Osteoblast (primary cell): ENCODE measurements around the gene CHST11. TPM values are rescaled to one million over a fixed set of nuclear protein-coding genes. Genes with fewer than 3 reads are reported as not detected.

Experiments
- DNase-seq: peaks from one replicate; pipeline ENCODE4 v3.0.0; 2011; ENCODE audit warnings: low spot score, mixed read lengths; ENCODE audit not compliant: insufficient read length; ENCODE audit errors: missing footprints
- H2AFZ ChIP-seq: 2 replicates; pipeline ENCODE4 v1.6.0; 2011; ENCODE audit warnings: mild to moderate bottlenecking, low read length
- H3K27ac ChIP-seq: 2 replicates; pipeline ENCODE4 v1.5.1; 2011; ENCODE audit warnings: mild to moderate bottlenecking, low read depth, low read length, moderate library complexity
- H3K27me3 ChIP-seq: 2 replicates; pipeline ENCODE4 v1.6.0; 2012; ENCODE audit warnings: mild to moderate bottlenecking, control low read depth, inconsistent platforms, low read length, moderate library complexity; ENCODE audit not compliant: insufficient read depth
- H3K36me3 ChIP-seq: 2 replicates; pipeline ENCODE4 v1.5.1; 2011; ENCODE audit warnings: mild to moderate bottlenecking, low read length, control low read depth, moderate library complexity; ENCODE audit not compliant: insufficient read depth
- H3K4me1 ChIP-seq: 2 replicates; pipeline ENCODE4 v1.5.1; 2011; ENCODE audit warnings: mild to moderate bottlenecking, low read length, control low read depth, moderate library complexity; ENCODE audit not compliant: insufficient read depth
- H3K4me2 ChIP-seq: 2 replicates; pipeline ENCODE4 v1.6.0; 2011; ENCODE audit warnings: mild to moderate bottlenecking, low read length; ENCODE audit not compliant: insufficient read depth
- H3K4me3 ChIP-seq: fragments of 200-600 bp; sonication (generic); 3 replicates; pipeline ENCODE4 v1.5.1; 2012; ENCODE audit warnings: mild to moderate bottlenecking, low read length, inconsistent platforms; ENCODE audit not compliant: insufficient read depth
- H3K79me2 ChIP-seq: 2 replicates; pipeline ENCODE4 v1.6.0; 2012; ENCODE audit warnings: mild to moderate bottlenecking, low read length, control low read depth, inconsistent platforms; ENCODE audit not compliant: insufficient read depth
- H3K9me3 ChIP-seq: 2 replicates; pipeline ENCODE4 v1.5.1; 2011; ENCODE audit warnings: low read depth, low read length, control low read depth
- H4K20me1 ChIP-seq: 2 replicates; pipeline ENCODE4 v1.6.0; 2012; ENCODE audit warnings: mild to moderate bottlenecking, low read length, control low read depth; ENCODE audit not compliant: insufficient read depth
- total RNA-seq: library from RNA; depleted of rRNA; stranded (reverse); fragments of >200 nt; gene quantifications from 2 replicates; pipeline ENCODE4 v1.2.3, GENCODE V29; 2012
- TF ChIP-seq, protein P1 (sequence below): IDR thresholded peaks from 2 replicates; pipeline ENCODE4 v1.5.1; 2011; ENCODE audit warnings: mild to moderate bottlenecking, low read depth, low read length, moderate library complexity; ENCODE audit errors: extremely low read depth

CHST11 gene
- total RNA-seq, 1 donor, result 24.6 TPM

DNA sequence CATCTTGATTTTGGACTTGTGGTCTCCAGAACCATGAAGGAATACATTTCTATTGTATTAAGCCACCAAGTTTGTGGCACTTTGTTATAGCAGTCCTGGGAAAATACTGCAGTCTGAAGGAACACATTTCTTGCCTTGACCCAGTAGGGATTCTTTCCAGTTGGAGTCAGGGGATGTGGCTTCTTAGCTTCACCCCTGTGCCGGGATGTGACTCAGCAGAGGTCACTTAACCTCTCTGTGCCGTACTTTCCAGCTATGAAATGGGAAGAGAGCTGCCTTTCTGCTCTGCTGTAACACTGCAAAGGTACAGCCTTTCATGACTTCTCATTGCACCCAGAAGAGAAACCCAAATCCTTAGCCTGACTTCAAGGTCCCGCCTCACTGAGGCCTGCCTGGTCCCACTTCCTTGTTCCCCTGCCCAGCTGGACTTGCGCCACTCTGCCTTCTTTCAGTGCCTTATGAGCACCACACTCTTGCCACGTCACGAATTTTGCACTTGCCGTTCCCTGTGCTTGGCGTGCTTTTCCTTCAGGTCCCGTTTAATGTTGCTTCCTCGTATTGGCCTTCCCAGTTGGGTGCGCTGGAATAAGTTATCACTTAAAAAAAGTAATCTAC lies 24.2 kb downstream of the CHST11 start:
- Histone ChIP-seq H3K4me2 (no peak overlapping the region), H4K20me1 (peaks cover 5% of the 10 kb centered on the region), H2AFZ (no peak overlapping the region), H3K36me3 (no peaks in the 10 kb centered on the region), H3K27ac (peak overlapping the region; percentile 65), H3K27me3 (no peaks in the 10 kb centered on the region), H3K4me3 (no peak overlapping the region), H3K9me3 (no peaks in the 10 kb centered on the region), H3K4me1 (peaks cover 12% of the 10 kb centered on the region), H3K79me2 (peaks cover 69% of the 10 kb centered on the region)
- TF ChIP-seq, protein P1, sequence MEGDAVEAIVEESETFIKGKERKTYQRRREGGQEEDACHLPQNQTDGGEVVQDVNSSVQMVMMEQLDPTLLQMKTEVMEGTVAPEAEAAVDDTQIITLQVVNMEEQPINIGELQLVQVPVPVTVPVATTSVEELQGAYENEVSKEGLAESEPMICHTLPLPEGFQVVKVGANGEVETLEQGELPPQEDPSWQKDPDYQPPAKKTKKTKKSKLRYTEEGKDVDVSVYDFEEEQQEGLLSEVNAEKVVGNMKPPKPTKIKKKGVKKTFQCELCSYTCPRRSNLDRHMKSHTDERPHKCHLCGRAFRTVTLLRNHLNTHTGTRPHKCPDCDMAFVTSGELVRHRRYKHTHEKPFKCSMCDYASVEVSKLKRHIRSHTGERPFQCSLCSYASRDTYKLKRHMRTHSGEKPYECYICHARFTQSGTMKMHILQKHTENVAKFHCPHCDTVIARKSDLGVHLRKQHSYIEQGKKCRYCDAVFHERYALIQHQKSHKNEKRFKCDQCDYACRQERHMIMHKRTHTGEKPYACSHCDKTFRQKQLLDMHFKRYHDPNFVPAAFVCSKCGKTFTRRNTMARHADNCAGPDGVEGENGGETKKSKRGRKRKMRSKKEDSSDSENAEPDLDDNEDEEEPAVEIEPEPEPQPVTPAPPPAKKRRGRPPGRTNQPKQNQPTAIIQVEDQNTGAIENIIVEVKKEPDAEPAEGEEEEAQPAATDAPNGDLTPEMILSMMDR, result no peak
- DNase-seq, result peak; percentile 72

DNA sequence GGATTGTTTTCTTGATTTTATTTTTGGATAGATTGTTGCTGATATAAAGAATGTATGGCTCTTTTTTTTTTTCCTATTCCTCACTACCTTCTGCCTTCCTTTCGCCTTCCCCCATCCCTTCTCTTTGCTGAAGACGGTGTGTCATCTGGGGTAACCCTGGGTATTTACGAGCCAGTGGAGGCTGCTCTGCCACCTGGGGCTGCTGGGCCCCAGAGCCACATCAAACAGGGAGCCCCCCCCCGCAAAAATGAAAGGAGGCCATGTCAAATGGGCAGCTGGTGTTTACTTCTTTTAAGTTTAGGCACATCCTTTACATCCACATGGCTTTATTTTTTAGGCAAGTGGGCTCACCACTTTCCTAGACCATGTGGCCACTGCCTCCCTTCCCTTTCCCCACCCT lies 25.4 kb downstream of the CHST11 start:
- Histone ChIP-seq H2AFZ (no peak overlapping the region), H3K36me3 (no peaks in the 10 kb centered on the region), H3K27ac (no peak overlapping the region), H3K27me3 (no peaks in the 10 kb centered on the region), H3K4me1 (peaks cover 12% of the 10 kb centered on the region), H3K9me3 (no peaks in the 10 kb centered on the region), H4K20me1 (peaks cover 6% of the 10 kb centered on the region), H3K4me2 (no peak overlapping the region), H3K4me3 (no peak overlapping the region), H3K79me2 (peaks cover 63% of the 10 kb centered on the region)
- TF ChIP-seq, protein P1, result no peak
- no peak for DNase-seq

DNA sequence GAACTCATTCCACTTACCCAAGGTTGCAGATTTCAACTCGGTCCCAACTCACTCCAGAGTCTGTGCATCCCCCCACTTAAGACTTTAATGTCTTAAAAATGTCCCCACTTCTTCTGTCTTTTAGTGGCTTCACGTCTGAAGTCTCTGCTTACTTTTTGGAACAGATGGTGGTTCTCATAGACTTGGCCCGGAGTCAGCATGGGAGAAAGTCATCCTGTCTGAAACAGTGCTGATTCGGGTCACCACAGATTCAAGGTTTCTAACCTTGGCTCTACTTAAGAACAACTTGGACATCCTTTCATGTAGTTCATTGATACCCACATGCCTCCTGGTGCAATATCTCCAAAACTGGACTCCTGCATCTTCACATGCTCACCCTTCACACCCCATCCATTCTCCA lies 26.0 kb downstream of the CHST11 start:
- Histone ChIP-seq H3K4me3 (no peak overlapping the region), H3K4me1 (peaks cover 12% of the 10 kb centered on the region), H3K79me2 (peaks cover 59% of the 10 kb centered on the region), H3K9me3 (no peaks in the 10 kb centered on the region), H4K20me1 (peaks cover 6% of the 10 kb centered on the region), H3K36me3 (no peaks in the 10 kb centered on the region), H3K27me3 (no peaks in the 10 kb centered on the region), H3K4me2 (no peak overlapping the region), H3K27ac (no peak overlapping the region), H2AFZ (no peak overlapping the region)
- no peak for DNase-seq
- TF ChIP-seq, protein P1, result no peak

DNA sequence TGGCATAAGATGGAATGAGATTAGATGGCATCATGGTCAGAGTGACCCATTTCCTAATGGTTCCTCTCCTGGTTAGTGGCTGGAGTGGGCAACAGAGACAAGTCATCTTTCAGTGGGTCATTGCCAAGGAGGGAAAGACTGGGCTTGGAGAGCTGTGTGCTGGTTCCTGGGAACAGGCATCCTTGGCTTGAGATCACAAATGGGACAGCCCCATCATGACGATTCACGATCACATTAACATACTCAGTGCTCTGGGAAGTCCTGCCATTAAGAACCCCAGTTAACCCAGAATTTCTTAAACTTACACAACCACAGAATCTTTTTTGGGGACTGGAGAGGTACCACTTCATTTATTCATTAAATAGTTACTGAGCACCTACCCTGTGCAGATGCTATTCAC lies 27.3 kb downstream of the CHST11 start:
- Histone ChIP-seq H3K27me3 (no peaks in the 10 kb centered on the region), H3K79me2 (peaks cover 59% of the 10 kb centered on the region), H3K9me3 (no peaks in the 10 kb centered on the region), H2AFZ (no peak overlapping the region), H3K4me2 (no peak overlapping the region), H3K27ac (no peak overlapping the region), H3K4me3 (no peak overlapping the region), H3K4me1 (peaks cover 7% of the 10 kb centered on the region), H3K36me3 (no peaks in the 10 kb centered on the region), H4K20me1 (peaks cover 6% of the 10 kb centered on the region)
- no peak for DNase-seq
- TF ChIP-seq, protein P1, result no peak
